Neutrophil (primary cell): ENCODE measurements around the gene HCFC1R1.

Experiments used
- H3K27ac ChIP-seq: fragments of 200-600 bp; sonication (generic); 2 replicates; pipeline ENCODE4 v1.5.1; 2016; ENCODE audit warnings: mild to moderate bottlenecking, moderate library complexity
- H3K27me3 ChIP-seq: fragments of 200-600 bp; sonication (generic); 2 replicates; pipeline ENCODE4 v1.6.0; 2016; ENCODE audit warnings: mild to moderate bottlenecking
- H3K36me3 ChIP-seq: fragments of 200-600 bp; sonication (generic); 2 replicates; pipeline ENCODE4 v1.5.1; 2017
- H3K4me1 ChIP-seq, 2 experiments: fragments of 200-600 bp in 1 of 2; sonication (generic) in 1 of 2; 1 replicate in 1 of 2; 2 replicates in 1 of 2; pipeline versions ENCODE4 v1.5.1 to v1.6.1; 2013 to 2016; ENCODE audit warnings: low read depth in 1 of 2, low read length in 1 of 2, mild to moderate bottlenecking in 1 of 2, moderate library complexity in 1 of 2; ENCODE audit not compliant: control insufficient read depth in 1 of 2, insufficient read depth in 1 of 2
- H3K4me3 ChIP-seq, 2 experiments: fragments of 200-600 bp in 1 of 2; sonication (generic) in 1 of 2; 1 replicate in 1 of 2; 2 replicates in 1 of 2; pipeline ENCODE4 v1.5.1; 2013 to 2016; ENCODE audit warnings: low read depth in 1 of 2, low read length in 1 of 2, mild to moderate bottlenecking in 1 of 2, moderate library complexity in 1 of 2
- H3K9me3 ChIP-seq: fragments of 200-600 bp; sonication (generic); 2 replicates; pipeline ENCODE4 v1.5.1; 2016
- CTCF ChIP-seq: fragments of 200-600 bp; sonication (generic); IDR thresholded peaks from 2 replicates; pipeline ENCODE4 v1.5.1; 2016; ENCODE audit warnings: antibody characterized with exemption

Gene HCFC1R1

GRCh38 chr16:3051494-3051893 lies 27.8 kb upstream of the HCFC1R1 start:
- no peak for TF ChIP-seq CTCF
- H3K27me3 ChIP-seq = no peaks in the 10 kb centered on the region
- H3K36me3 ChIP-seq = peaks cover 66% of the 10 kb centered on the region
- peak overlapping the region; percentile 99 for H3K4me3 ChIP-seq
- H3K4me1 ChIP-seq = peaks cover 81 to 91% of the 10 kb centered on the region in 2 experiments
- H3K9me3 ChIP-seq = no peaks in the 10 kb centered on the region
- peak overlapping the region; percentile 94 for H3K27ac ChIP-seq

GRCh38 chr16:3051009-3051408 lies 27.3 kb upstream of the HCFC1R1 start:
- peak overlapping the region; percentile 94 for H3K27ac ChIP-seq
- peak overlapping the region; percentile 99 for H3K4me3 ChIP-seq
- H3K9me3 ChIP-seq = no peaks in the 10 kb centered on the region
- H3K36me3 ChIP-seq = peaks cover 61% of the 10 kb centered on the region
- TF ChIP-seq CTCF = no peak
- no peaks in the 10 kb centered on the region for H3K27me3 ChIP-seq
- H3K4me1 ChIP-seq = peaks cover 76 to 86% of the 10 kb centered on the region in 2 experiments

- H3K4me3 ChIP-seq = peak overlapping the region; percentile 99
- TF ChIP-seq CTCF = no peak
- peaks cover 71 to 81% of the 10 kb centered on the region in 2 experiments for H3K4me1 ChIP-seq
- H3K27ac ChIP-seq = peak overlapping the region; percentile 94
- no peaks in the 10 kb centered on the region for H3K27me3 ChIP-seq
- H3K36me3 ChIP-seq = peaks cover 56% of the 10 kb centered on the region
- H3K9me3 ChIP-seq = no peaks in the 10 kb centered on the region
These were observed 26.7 kb upstream of the HCFC1R1 start for GRCh38 chr16:3050487-3050886.

- TF ChIP-seq CTCF = no peak
- peak overlapping the region; percentile 99 for H3K4me3 ChIP-seq
- no peaks in the 10 kb centered on the region for H3K9me3 ChIP-seq
- peaks cover 51% of the 10 kb centered on the region for H3K36me3 ChIP-seq
- H3K27me3 ChIP-seq = no peaks in the 10 kb centered on the region
- H3K27ac ChIP-seq = peak overlapping the region; percentile 94
- H3K4me1 ChIP-seq = peaks cover 70 to 80% of the 10 kb centered on the region in 2 experiments
These were observed 26.3 kb upstream of the HCFC1R1 start for GRCh38 chr16:3049921-3050481.

GRCh38 chr16:3047387-3047720 lies 23.6 kb upstream of the HCFC1R1 start:
- Histone ChIP-seq H3K27ac (peak overlapping the region; percentile 94), H3K4me3 (peak overlapping the region; percentile 99), H3K4me1 (peaks cover 73 to 80% of the 10 kb centered on the region in 2 experiments), H3K36me3 (peaks cover 46% of the 10 kb centered on the region), H3K27me3 (peaks cover 6% of the 10 kb centered on the region), H3K9me3 (no peaks in the 10 kb centered on the region)
- TF ChIP-seq CTCF = no peak
